Measurements from ENCODE around the gene ATPAF2.

- TF ChIP-seq CTCF (IDR thresholded peaks at IDR 0.05; ENCODE audit: low read depth, low read length, poor library complexity, severe bottlenecking): no peak
- TF ChIP-seq EZH2phosphoT487 (IDR thresholded peaks at IDR 0.05; ENCODE audit: borderline replicate concordance, low read length): no peak
Measured at GRCh38 chr17:17990282-17990681, 48.7 kb downstream of the ATPAF2 start.
